SW480 (cell line): ENCODE results near the gene CDH15.

Experiments
- DNase-seq: peaks from one replicate; pipeline ENCODE4 v3.0.0-alpha.2; 2016; ENCODE audit warnings: low spot score

Gene CDH15

GRCh38 chr16:89171216-89172170 lies at the start of gene CDH15:
CDH15 (plus strand) TSS chr16:89171748; CDS start chr16:89171832, 84 bp downstream.
- DNase-seq, result peak; percentile 93

- DNase-seq, result no peak
These were observed 49.2 kb upstream of the CDH15 start for GRCh38 chr16:89122322-89122851.

DNA sequence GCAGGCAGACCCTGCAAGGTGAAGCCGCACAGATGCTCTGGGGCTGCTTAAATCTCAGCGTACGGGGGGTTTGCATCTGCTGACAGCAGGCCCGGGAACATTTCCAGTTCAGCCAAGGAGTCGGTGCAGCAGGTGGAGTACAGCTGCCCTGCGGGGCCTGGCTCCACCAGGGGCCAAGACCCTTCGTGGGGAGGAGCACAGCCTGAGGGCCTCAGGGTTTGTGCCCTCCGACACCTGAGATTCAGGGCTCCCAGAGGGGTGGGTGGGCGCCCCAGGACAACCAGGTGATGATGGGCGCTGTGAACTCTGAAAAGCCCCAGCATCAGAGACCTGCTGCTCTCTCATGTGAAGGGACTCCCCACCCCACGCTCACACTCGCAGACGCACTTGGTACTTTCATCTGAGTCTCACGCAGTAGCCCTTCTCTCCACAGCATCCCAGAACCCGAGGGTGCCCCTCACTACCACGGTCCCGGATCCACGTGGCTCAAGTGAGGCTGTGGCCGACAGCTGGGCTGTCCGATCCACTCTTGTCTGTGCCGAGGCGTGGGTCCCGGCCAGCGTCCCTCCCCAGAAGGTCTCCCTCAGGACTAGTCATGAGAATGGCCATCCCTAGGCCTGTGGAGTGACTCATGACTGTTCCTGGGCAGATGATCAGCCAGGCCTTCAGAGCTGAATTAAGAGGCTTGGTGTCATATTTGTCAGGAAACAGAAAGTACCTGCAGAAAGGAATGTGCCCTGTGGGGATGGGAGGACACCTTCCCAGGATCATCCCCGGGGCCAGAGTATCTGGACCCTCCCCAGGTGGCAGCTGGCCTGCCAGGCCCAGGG lies 48.3 kb upstream of the CDH15 start:
- no peak for DNase-seq

DNA sequence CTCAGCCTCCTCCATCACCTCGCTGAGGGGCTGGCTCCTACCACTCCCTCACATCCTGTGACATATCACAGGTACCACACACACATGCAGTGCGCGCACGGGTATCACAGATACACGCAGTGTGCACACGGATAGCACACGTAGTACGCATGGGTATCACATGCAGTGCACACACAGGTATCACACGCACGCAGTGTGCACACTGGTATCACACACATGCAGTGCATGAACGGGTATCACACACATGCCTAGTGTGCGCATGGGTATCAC lies 47.8 kb upstream of the CDH15 start:
- no peak for DNase-seq

GRCh38 chr16:89129378-89129777 lies 42.2 kb upstream of the CDH15 start:
- DNase-seq, result no peak

DNA sequence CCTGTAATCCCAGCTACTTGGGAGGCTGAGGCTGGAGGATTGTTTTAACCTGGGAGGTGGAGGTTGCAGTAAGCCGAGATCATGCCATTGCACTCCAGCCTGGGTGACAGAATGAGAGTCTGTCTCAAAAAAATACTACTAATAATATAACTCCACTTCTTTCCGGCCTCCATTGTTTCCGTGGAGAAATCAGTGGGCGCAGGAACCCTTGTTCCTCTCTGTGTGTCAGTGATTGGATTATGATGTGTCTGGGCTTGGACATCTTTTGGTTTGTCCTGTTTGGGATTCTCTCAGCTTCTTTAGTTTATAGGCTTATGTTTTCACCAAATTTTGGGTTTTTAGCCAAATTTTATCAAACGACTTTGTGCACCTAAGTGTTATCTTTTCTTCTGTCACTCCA lies 41.1 kb upstream of the CDH15 start:
- no peak for DNase-seq

DNA sequence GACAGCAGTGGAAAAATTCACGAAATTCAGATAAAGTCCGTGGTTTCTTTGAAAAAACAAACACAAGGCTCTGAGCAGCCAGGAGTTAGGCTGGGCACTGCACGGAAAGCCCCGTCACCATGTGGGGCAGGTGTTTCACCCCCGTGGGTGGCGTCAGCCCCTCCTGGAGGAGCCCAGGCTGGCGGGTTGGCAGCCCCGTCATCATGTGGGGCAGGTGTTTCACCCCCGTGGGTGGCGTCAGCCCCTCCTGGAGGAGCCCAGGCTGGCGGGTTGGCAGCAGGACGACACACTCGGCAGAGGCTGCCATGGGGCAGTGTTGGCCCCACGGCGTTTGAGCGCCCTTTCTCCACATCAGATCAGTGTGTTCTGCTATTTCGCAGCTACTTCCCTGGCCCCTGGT lies 39.8 kb upstream of the CDH15 start:
- DNase-seq, result no peak

GRCh38 chr16:89132194-89133005 lies 39.1 kb upstream of the CDH15 start:
- DNase-seq, result no peak

GRCh38 chr16:89133457-89134127 lies 38.0 kb upstream of the CDH15 start:
- no peak for DNase-seq

GRCh38 chr16:89134269-89134668 lies 37.3 kb upstream of the CDH15 start:
- DNase-seq, result no peak

DNA sequence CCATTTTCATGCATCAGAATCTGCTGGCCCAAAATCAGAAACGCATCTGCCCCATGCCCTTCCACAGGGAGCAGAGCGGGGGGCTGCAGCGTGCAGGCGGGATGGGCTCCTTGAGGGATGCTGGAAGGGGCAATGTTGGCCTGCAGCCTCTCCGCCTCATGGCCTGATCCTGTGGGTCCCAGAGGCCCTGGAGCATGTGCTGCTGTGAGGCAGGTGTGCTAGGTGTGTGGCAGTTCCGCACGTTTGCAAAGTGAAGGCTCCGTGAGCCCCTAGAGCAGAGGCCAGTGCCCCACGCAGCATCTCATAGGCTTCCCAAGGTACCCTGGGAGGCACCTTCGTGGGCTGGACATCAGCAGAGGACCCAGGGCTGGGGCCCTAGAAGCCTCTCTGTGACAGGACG lies 36.4 kb upstream of the CDH15 start:
- DNase-seq, result no peak

- no peak for DNase-seq
These were observed 35.4 kb upstream of the CDH15 start for GRCh38 chr16:89135971-89136765.

GRCh38 chr16:89136931-89137330 lies 34.6 kb upstream of the CDH15 start:
- DNase-seq, result no peak

GRCh38 chr16:89137666-89138512 lies 33.7 kb upstream of the CDH15 start:
- DNase-seq, result no peak

DNA sequence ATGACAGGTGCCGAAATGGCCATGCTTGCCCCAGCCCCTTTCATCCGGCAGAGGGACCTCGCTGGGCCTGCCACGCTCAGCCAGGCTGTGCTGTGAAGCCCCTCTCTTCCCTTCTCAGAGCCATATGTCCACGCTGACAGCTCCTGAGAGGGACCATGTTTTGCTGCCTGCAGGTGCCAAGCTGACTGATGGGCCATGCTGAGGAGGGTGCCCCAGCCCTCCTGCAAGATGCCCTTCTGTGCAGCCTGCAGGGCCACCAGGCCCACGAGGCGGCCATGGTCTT lies 33.1 kb upstream of the CDH15 start:
- no peak for DNase-seq

- DNase-seq, result no peak
These were observed 32.6 kb upstream of the CDH15 start for GRCh38 chr16:89138843-89139520.

- DNase-seq, result no peak
These were observed 31.6 kb upstream of the CDH15 start for GRCh38 chr16:89139907-89140361.

DNA sequence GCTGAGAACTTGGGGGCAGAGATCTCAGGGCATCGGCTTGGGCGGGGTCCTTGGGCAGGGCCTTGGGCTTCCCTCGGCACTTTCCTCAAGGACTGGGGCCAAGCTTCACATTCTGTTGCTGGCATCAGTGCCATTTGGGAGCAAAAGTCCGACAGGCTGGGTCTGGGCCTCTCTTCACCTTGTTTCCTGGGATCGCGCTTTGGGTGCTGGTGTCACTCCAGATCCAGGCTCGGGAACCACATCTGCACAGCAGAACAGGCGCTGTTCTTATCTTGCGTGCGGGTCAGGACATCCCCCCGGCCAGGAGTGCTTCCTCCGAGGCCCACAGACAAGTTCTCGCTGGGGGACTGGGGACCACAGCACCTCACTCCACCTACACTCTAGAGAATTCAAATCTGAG lies 31.1 kb upstream of the CDH15 start:
- no peak for DNase-seq
